Fibroblast of the aortic adventitia (primary cell): Measurements from ENCODE around the gene KNOP1. TPM values are rescaled to one million over a fixed set of nuclear protein-coding genes. Genes with fewer than 3 reads are reported as not detected.
"Not testable (repeated sequence)": the region's sequence is repeated elsewhere in the genome, so short reads cannot be mapped to it uniquely, and the experiment has no call there.

Experiments
- DNase-seq: peaks from one replicate; pipeline ENCODE4 v3.0.0-alpha.2; 2010; ENCODE audit warnings: low read depth
- H3K4me3 ChIP-seq: 2 replicates; pipeline ENCODE4 v1.5.1; 2011; ENCODE audit warnings: low read depth, mild to moderate bottlenecking, control low read depth, low read length, moderate library complexity
- CTCF ChIP-seq: IDR thresholded peaks from 2 replicates; pipeline ENCODE4 v1.5.1; 2011; ENCODE audit warnings: mild to moderate bottlenecking, low read length, control low read depth, inconsistent platforms; ENCODE audit not compliant: insufficient read depth
- total RNA-seq: library from RNA; depleted of rRNA; stranded (reverse); fragments of >200 nt; gene quantifications from 2 replicates; pipeline ENCODE4 v1.2.3, GENCODE V29; 2012; ENCODE audit warnings: low replicate concordance

Gene KNOP1
- total RNA-seq, 1 donor, result 12.7 TPM

- no peak for DNase-seq
- no peak overlapping the region for H3K4me3 ChIP-seq
- no peak for TF ChIP-seq CTCF
Observed at GRCh38 chr16:19685176-19685575, 32.9 kb downstream of the KNOP1 start.

- DNase-seq, result no peak
- TF ChIP-seq CTCF, result no peak
- H3K4me3 ChIP-seq, result no peak overlapping the region
Observed at GRCh38 chr16:19683453-19684236, 34.4 kb downstream of the KNOP1 start.

GRCh38 chr16:19681637-19682036, 36.4 kb downstream of the KNOP1 start:
- no peak overlapping the region for H3K4me3 ChIP-seq
- no peak for TF ChIP-seq CTCF
- DNase-seq, result no peak

- TF ChIP-seq CTCF, result no peak
- H3K4me3 ChIP-seq, result no peak overlapping the region
- DNase-seq, result no peak
Observed at GRCh38 chr16:19680881-19681340, 37.1 kb downstream of the KNOP1 start.

GRCh38 chr16:19679281-19679680, 38.7 kb downstream of the KNOP1 start:
- DNase-seq, H3K4me3 ChIP-seq: not testable (repeated sequence)

GRCh38 chr16:19678804-19679203, 39.2 kb downstream of the KNOP1 start:
- TF ChIP-seq CTCF, result no peak
- no peak for DNase-seq
- H3K4me3 ChIP-seq, result no peak overlapping the region

- DNase-seq, result no peak
- TF ChIP-seq CTCF, result no peak
- no peak overlapping the region for H3K4me3 ChIP-seq
Observed at GRCh38 chr16:19677402-19677801, 40.6 kb downstream of the KNOP1 start.
